ENCODE data around the gene ENAM.

DNA sequence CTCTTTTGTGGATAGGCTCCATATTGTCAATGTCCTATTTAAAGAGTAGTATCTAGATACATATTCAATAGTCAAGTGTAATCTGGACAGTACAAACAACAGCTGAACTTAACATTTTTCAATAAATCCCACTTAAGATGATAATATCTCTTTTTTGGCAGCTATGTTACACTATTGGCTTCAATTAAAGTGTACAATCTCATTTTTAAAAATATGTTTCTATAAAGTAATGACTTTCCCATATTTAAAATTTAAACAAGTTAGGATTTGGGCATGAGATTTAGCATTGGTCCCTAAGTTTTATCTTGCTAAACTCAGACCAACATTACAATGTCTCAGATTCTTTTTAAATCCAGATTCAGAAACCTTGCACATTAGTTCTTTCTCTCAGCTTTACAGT, 45.6 kb downstream of the ENAM start:
- TF ChIP-seq POLR2A (IDR thresholded peaks at IDR 0.05; ENCODE audit: control extremely low read depth in 1 of 2, low read depth in 2 of 2, low read length in 2 of 2) (no peak), USF2 (IDR thresholded peaks at IDR 0.05; ENCODE audit: low read length) (no peak), CTCF (IDR thresholded peaks at IDR 0.05; ENCODE audit: control extremely low read depth in 1 of 3, insufficient read depth in 1 of 3, low read depth in 1 of 3, low read length in 3 of 3) (no peak)

All from H1 (cell line).